Measurements from ENCODE around the gene EFHD2. TPM values are rescaled to one million over a fixed set of nuclear protein-coding genes. Genes with fewer than 3 reads are reported as not detected.

The EFHD2 gene
- total RNA-seq, 1 donor from 2014 or later: 6.5 TPM

- Histone ChIP-seq H3K27me3 (no peaks in the 10 kb centered on the region), H3K4me1 (no peaks in the 10 kb centered on the region), H3F3A (ENCODE audit: low read depth) (no peaks in the 10 kb centered on the region), H3K4me3 (no peak overlapping the region), H2AFZ (replicated peaks) (no peak overlapping the region), H3K4me2 (no peak overlapping the region), H3K27ac (no peak overlapping the region), H3K9me3 (ENCODE audit: low read depth) (no peaks in the 10 kb centered on the region), H3K36me3 (no peaks in the 10 kb centered on the region), H4K20me1 (ENCODE audit: low read depth) (no peaks in the 10 kb centered on the region), H3K79me2 (ENCODE audit: low read depth) (no peaks in the 10 kb centered on the region), H3K9ac (no peak overlapping the region)
- no peak for TF ChIP-seq EZH2 (IDR thresholded peaks at IDR 0.05)
- no peak for TF ChIP-seq EZH2phosphoT487 (IDR thresholded peaks at IDR 0.05)
- TF ChIP-seq CTCF (IDR thresholded peaks at IDR 0.05): no peak
- Mint-ChIP-seq H3K9me3 (no peaks in the 10 kb centered on the region), H3K4me3 (no peak overlapping the region), H3K27me3 (ENCODE audit: insufficient read depth, low read depth) (peaks cover 18% of the 10 kb centered on the region), H3K27ac (peak overlapping the region; percentile 93), H3K36me3 (no peaks in the 10 kb centered on the region), H3K4me1 (peaks cover 2% of the 10 kb centered on the region)
- DNase-seq (ENCODE audit: low spot score): no peak
Measured at GRCh38 chr1:15449567-15449966, 39.9 kb downstream of the EFHD2 start.

GRCh38 chr1:15451014-15451722 is 41.5 kb downstream of the EFHD2 start:
- no peaks in the 10 kb centered on the region for H3K9me3 Mint-ChIP-seq
- Histone ChIP-seq H2AFZ (replicated peaks) (no peak overlapping the region), H3K4me3 (no peak overlapping the region), H3K9me3 (ENCODE audit: low read depth) (no peaks in the 10 kb centered on the region), H3K36me3 (no peaks in the 10 kb centered on the region), H3K79me2 (ENCODE audit: low read depth) (no peaks in the 10 kb centered on the region), H3K9ac (no peak overlapping the region), H3K4me1 (no peaks in the 10 kb centered on the region), H3K27ac (no peak overlapping the region), H3K4me2 (no peak overlapping the region), H4K20me1 (ENCODE audit: low read depth) (no peaks in the 10 kb centered on the region), H3K27me3 (no peaks in the 10 kb centered on the region), H3F3A (ENCODE audit: low read depth) (no peaks in the 10 kb centered on the region)
- H3K27ac Mint-ChIP-seq: no peak overlapping the region
- peaks cover 9% of the 10 kb centered on the region for H3K4me1 Mint-ChIP-seq
- H3K27me3 Mint-ChIP-seq (ENCODE audit: insufficient read depth, low read depth): peaks cover 12% of the 10 kb centered on the region
- H3K36me3 Mint-ChIP-seq: no peaks in the 10 kb centered on the region
- DNase-seq (ENCODE audit: low spot score): no peak
- TF ChIP-seq EZH2phosphoT487 (IDR thresholded peaks at IDR 0.05): no peak
- no peak for TF ChIP-seq CTCF (IDR thresholded peaks at IDR 0.05)
- TF ChIP-seq EZH2 (IDR thresholded peaks at IDR 0.05): no peak
- H3K4me3 Mint-ChIP-seq: no peak overlapping the region

DNA sequence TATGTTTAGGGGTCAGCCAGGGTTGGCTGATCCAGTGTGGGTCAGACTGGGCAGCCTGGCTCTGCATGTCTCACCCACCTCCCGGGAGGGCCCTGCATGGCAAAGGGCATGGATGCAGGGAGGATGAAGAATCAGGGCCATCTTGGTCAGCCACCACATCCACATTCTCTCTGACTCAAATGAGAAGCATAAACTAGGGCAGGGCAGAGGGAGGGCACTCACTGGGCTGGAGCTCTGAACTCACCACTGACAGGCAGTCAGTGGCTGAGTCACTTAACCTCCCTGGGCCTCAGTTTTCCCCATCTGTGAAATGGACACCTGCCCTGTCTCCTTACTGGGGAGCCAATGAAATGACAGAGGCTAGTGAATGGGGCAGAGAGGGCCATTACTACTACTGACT is 42.5 kb downstream of the EFHD2 start:
- Histone ChIP-seq H3K27ac (no peak overlapping the region), H3K4me3 (no peak overlapping the region), H3K36me3 (no peaks in the 10 kb centered on the region), H3K4me2 (no peak overlapping the region), H3K9ac (no peak overlapping the region), H3F3A (ENCODE audit: low read depth) (no peaks in the 10 kb centered on the region), H3K9me3 (ENCODE audit: low read depth) (no peaks in the 10 kb centered on the region), H3K27me3 (no peaks in the 10 kb centered on the region), H3K79me2 (ENCODE audit: low read depth) (no peaks in the 10 kb centered on the region), H3K4me1 (no peaks in the 10 kb centered on the region), H2AFZ (replicated peaks) (no peak overlapping the region), H4K20me1 (ENCODE audit: low read depth) (no peaks in the 10 kb centered on the region)
- Mint-ChIP-seq H3K27ac (no peak overlapping the region), H3K36me3 (no peaks in the 10 kb centered on the region), H3K4me3 (no peak overlapping the region), H3K9me3 (no peaks in the 10 kb centered on the region), H3K27me3 (ENCODE audit: insufficient read depth, low read depth) (peaks cover 10% of the 10 kb centered on the region), H3K4me1 (peaks cover 16% of the 10 kb centered on the region)
- TF ChIP-seq EZH2phosphoT487 (IDR thresholded peaks at IDR 0.05) (no peak), CTCF (IDR thresholded peaks at IDR 0.05) (no peak), EZH2 (IDR thresholded peaks at IDR 0.05) (no peak)
- no peak for DNase-seq (ENCODE audit: low spot score)
